ENCODE data around the gene FOXN1. TPM values are rescaled to one million over a fixed set of nuclear protein-coding genes. Genes with fewer than 3 reads are reported as not detected.

Gene FOXN1
- total RNA-seq, 1 experiment from 2014 or later = not detected

DNA sequence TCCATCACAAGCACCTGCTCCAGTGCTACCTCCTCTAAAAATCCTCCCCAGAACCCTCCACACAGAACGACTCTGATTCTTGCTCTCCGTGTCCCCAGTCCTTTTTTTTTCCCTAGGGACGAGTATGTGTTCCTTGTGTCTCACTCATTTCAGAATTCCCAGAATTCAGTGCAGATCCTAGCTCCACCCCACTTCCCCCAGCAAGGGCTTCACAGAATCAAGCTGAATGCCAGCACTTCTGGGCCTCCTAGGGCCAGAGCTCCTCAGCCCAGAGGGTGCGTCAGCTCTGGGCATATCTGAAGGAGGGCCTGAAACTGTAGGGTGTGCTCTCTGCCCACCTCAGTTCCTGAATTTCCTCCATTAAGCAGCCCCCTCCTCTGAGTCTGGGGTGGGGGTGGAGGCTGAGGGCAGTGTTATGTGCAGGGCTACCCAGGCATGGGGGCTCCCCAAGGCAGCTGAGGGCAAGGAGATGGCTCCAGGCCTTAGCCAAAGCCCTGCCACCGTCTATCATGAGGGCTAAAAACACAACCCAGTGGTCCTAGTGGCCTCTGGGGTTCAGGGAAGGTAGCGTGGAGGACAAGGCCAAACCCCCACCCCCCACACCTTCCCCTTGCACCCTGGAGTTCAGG is 39.8 kb downstream of the FOXN1 start:
- no peak for DNase-seq (ENCODE audit: low spot score)

DNA sequence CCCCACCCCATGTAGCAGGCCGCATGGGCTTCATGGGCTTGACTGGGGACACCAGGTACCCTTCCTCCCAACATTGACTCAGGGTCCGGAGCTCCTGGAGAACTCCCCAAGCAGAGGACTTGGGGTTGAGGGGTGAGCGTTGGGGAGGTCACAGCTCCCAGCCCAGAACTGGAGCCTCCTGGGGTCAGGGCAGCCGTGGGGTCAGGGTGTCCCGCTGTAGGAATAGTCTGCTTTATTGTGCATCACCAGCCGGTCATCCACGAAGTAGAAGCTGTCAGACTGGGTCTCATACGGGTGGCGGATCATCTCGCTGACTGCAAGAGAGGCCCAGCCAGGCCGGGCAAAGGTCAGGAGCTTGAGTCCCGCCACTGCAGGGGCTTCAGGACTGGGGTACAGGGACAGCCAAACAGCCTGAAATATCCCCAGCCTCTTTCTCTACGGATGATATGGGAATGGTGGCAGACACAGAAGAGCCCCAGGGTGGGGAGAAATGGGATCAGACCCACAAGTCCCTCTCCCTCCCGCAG is 41.0 kb downstream of the FOXN1 start:
- no peak for DNase-seq (ENCODE audit: low spot score)

DNA sequence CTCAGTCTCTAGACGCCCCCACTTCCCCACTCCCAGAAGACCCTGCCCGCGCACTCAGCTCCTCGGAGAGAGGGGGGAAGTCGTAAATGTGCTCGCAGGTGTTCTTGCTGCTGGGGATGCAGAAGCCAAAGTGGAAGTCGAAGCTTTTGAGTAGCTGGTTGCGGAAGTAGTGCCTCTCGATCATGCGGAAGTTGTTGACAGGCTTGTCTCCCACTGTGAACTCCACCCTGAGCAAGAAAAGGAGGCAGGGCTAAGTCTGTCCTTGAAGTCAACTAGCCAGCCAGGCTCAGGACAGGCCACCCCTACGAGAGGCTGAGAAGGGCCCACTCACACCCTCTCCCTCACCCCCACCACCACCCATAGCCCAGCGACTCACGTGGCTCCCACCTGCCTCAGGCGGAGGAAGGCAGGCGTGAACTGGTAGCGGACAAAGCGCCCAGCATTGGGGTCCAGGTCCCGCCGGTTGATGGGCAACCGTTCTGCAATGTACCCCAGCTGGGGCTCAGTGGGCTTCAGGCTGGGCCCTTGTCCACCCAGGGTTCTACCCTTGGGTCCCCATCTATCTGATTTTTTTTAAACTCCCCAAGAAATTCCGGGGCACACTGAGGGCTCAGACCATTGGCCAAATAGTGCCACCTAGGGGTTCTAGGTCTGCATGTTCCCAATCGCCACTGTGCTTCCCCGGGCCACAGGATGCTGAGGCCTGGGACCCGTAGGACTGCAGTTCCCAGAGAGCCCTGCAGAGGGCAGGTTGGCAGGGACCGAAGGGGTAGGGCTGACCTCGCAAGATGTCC is 41.7 kb downstream of the FOXN1 start:
- peak; percentile 91 for DNase-seq (ENCODE audit: low spot score)

DNA sequence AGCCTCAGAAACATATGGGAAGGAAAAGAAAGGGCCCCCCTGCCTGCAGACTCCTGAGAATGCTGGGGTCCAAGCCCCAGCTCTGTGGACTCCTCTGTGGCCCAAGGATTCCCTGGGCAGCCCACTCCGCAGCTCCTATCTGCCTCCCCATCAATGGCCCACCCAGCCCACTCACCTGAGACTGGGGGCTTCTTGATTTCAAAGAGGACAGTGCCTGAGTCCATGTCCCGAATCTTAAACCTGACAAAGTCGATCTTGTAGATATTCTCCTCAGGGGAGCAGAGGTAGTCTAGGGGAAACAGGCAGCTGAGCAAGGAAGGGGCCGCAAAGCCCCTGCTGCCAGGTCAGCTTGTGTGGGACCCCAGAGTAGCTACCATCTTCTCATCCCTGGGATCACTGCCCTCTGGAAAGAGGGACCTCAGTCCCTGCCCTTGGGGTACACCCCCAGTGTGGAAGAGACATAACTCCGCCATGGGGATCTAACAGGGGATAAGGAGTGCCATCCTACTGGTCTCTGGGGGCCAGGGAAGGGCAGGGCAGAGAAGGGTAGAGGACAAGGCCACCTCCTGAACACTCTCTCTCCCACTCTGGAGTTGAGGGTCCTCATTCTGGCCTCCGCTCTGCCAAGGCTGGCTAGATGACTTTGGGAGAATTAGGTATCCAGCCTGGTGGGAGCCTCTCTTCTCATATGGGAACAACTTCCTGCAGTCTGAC is 42.4 kb downstream of the FOXN1 start:
- DNase-seq (ENCODE audit: low spot score) = no peak

DNA sequence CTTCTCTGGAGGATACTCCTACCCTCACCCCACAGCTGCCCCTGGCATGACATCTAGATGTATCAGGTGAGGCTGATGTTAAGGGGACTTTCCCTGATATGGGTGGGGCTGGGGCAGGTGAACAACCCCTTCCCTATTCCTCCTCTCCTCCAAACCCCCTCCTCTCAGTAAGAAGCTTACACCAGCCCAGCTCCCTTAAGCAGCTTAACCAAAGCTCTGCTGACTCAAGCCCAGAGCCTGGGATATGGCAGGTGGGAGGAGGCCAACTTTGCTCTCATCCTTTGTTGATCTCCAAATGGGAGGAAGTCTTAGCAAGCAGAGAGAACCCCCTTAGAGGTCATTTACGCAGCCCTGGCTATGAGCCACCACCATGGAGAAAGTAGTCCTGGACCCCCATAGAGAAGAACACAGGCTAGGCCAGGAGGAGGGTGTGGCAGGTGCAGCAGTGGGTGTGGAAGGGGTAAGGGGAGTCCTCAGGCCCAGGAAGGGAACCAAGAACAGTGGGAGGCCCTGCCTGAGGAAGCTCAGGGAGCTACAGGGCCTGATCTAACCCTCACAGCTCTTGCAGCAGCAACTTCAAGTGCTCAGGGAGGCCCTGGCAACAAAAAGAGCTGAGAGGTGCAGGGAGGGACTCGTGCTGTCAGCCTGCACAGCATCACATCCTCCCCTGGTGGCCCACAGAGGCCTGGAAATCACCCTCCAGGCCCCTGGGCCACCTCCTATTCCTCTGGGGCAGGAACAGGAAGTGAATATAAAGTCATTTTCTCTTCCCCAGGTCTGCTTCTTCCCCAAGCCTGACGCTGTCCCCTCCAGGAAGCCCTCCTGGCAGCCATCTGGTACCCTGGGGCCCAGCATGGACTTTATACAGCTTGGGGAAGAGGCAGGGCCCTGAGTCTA is 43.3 kb downstream of the FOXN1 start:
- no peak for DNase-seq (ENCODE audit: low spot score)

DNA sequence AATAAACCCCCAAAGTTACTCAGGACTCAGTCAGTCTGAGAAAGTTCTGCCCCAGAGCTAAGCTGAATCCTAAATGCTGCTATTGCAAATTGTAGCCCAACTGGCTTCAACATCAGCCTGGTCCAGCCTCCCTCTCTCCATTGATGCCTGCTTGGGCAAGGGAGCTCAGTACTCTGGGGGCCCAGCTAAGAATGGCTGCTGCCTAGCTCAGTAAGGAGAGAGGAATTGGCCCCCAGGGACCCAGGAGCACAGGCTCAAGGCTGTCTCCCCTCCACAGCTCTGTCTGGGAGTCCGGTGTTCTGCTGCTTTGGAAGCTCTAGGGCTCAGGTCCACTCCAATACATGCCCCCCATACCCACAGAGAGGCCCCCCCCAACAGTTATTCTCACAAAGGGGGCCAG is 44.7 kb downstream of the FOXN1 start:
- DNase-seq (ENCODE audit: low spot score) = no peak

DNA sequence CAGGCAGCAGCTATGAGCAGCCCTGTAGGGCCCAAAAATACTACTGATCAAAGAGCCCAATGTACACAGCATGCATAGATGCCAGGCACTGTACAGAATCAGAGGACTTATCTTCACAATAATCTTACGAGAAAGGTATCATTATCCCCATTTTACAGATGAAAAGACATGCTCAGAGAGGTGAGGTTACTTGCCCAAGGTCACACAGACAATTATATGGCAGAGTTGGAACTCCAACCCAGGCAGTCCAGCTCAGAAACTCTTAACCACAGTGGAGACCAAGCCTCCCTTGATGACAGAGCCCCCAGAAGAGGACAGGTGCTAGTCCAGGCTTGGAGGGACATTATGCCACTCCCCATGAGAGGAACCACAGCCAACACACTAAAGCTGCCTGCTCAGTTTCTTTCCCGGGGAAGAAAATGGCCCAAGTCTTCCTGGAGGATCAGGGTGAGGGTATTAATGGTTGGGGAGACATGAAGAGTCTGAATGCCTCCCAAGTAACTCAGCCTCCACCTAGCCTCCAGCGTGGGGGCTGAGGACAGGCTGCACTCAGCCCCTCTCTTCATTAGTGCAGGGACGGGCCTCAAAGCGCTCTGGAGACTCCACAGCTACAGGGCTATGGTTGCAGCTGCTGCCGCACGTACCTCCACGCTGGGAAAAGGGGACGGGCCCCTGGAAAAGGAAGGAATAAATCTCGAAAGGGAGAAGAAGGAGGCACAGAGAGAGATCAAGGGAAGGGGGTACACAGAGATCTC is 45.5 kb downstream of the FOXN1 start:
- DNase-seq (ENCODE audit: low spot score) = no peak

DNA sequence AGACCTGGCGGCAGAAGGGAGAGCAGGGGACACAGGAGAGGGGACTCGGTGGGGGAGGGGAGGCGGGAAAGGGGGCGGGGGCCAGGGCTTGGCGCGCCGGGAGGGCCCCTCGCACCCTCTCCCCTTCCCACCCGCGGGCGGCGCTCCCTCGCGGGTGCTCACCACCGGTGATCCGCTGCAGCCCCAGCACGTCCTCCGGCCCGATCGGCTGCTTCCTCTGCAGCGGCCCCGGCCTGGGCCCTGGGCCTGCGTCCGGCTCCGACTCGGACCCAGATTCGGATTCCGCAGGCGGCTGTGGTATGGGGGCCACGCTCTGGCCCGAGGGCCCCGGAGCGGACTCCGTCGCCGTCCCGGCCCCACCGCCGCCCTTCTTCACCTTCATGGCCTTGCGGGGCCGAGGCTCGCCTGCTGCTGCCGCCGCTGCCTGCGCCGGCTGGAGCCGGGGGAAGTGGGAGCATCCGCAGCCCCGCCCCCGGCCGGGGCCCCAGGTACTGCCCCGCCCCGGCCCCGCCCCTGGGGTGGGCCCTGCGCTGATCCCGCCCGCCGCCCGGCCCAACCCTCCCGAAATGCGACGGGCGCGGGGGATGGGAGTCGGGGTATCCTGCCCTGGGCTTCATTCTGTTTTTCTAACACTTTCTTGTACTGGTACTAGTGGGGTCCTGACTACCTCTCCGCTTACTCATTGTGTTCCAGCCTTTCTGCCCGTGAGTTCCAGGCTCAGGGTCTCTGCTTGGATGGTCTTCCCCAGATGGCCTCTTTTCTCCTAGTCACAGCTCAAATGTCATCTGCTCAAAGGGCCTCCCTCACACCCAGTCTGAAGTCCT is 46.2 kb downstream of the FOXN1 start, which contains the start of gene UNC119:
Gene UNC119, minus strand, starts transcription at position 449 of the 824 bp plus-strand sequence. Its CDS starts 67 bp downstream, at position 382.
- DNase-seq (ENCODE audit: low spot score) = peak; percentile 80

DNA sequence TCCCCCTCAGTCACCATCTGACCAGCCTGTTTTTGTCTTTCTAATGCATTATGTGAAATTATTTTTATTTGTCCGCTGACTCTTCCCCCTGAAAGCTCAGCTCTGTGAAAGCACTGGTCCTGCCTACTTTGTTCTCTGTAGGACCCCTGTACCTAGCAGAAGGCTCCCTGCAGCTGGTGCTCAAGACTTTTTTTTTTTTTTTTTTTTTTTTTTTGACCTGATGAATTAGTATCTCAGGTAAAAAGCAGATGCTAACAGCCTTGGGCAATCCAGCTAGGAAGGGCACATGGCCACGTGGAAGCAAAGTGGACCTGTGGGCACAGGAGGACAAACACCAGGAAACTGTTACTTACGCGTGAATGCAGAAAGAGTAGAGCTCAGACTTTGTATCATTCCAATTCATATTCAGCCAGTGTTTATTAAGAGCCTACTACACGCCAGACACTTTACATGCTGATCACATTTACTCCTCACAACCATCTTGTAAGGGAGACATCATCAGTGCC is 46.9 kb downstream of the FOXN1 start:
- DNase-seq (ENCODE audit: low spot score) = no peak

DNA sequence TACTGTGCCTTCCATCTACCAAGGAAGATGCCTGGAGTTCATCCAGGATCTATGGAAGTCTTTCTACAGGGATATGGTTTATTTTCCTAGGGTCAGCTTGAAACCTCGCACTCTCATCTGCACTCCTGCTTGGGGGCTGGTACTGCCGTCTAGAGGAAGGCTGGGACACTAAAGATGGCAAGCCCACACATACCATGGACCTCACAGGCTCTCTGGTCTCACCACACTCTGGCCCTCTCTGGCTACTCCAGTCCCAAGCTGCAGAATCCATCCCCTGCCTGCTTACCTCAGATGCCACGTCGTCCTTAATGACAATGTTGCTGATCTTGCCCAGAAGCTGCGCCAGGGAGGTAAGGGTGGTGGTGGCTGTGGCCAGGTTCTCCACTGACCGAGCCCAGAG is 48.4 kb downstream of the FOXN1 start:
- no peak for DNase-seq (ENCODE audit: low spot score)

DNA sequence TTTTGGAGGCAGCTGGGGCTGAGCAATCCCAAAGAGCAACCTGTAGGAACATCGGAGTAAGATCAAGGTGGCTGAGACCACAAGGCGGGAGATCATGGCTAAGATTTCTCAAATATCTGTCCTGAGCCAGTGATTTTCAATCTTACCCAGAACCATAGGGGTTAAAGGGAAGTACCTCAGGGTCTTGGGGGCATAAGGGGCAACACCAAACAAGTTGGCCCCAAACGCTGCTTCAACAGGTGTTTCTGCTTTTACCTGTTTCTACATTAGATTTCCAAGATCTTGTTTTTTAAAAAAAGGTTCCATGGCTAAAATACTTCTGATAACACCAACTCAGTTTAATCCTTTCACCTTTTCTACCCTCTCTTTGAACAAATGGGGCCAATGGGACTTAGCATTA is 48.9 kb downstream of the FOXN1 start:
- no peak for DNase-seq (ENCODE audit: low spot score)

DNA sequence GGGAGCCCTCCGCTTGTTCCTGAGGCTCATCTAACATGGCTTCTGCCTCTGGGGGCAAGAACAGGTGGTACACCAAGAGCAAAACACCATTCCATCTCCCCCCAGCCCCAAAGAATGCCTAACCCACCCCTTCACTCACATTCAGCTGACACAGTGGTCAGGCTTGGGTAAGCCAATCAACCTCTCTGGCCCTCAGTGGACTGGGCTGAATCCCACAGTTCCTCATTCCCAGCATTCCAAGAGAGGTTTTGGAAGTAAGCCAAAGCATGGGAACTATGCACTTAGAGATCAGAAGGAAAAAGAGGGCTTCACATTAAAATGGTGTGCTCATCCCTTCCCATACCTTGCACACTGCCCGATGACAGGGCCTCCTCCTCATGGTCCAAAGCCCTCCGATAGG is 57.3 kb downstream of the FOXN1 start:
- peak; percentile 44 for DNase-seq (ENCODE audit: low spot score)

DNA sequence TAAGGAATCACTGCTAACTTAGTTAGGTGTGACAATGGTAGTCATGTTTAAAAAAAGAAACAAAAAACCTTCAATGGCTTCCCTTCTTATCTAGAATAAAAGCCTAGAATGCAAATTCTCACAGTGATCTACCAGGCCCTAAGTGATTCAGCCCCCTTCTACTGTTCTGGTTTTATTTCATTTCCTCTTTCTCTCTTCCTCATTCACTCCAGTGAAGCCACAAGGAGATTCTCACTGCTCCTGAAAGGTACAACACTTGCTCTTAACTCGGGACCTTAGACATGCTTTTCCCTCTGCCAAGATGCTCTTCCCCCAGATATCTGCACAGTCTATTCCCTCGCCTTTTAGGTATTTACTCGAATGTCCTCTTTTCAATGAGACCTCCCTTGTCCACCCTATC is 61.5 kb downstream of the FOXN1 start:
- DNase-seq (ENCODE audit: low spot score) = no peak

DNA sequence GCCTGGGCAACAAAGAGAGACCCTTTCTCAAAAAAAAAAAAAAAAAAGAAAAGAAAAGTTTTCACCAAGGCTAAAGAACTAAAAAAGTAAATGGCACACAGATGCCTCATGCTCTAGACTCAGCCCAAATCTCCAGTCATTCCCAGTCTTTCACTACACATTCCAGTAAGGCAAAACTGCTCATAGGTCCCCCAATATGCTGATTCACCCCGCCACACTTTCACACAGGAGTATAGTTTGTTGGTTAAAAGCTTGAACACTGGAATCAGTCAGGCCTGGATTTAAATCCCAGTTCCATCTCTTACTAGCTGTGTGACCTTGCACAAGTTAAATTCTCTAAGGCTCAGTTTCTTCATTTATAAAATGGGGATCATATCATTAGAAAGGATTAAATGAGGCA is 63.3 kb downstream of the FOXN1 start:
- no peak for DNase-seq (ENCODE audit: low spot score)

DNA sequence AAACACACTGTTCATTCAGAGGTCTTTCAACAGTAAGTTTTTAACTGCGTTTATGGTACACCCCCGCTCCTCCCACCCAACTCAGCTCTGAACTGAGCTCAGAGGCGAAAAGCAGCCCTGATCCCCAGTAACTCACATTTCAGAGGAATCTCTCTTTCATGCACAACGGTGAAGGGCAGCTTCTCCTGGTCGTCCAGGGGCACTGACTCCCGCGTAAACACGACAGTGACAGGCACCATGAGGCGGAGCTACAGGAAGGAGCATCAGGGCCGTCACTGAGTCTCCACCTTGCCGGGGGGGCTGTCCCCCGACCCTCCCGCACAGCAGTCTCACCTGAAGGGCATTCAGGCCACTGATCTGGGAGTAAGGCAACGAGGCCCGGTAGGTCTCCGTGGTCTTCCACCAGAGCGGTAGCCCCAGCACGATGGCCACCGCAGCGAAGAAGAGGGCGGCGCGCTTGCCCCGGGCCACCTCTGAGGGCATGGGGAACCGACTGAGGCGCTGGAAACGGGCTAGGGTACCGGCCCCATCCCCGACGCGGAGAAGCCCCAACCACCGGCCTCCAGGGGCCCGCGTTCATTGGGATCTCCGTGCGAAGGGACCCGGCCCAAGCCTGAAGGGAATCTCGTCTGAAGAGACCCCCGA is 64.7 kb downstream of the FOXN1 start:
- peak; percentile 46 for DNase-seq (ENCODE audit: low spot score)

DNA sequence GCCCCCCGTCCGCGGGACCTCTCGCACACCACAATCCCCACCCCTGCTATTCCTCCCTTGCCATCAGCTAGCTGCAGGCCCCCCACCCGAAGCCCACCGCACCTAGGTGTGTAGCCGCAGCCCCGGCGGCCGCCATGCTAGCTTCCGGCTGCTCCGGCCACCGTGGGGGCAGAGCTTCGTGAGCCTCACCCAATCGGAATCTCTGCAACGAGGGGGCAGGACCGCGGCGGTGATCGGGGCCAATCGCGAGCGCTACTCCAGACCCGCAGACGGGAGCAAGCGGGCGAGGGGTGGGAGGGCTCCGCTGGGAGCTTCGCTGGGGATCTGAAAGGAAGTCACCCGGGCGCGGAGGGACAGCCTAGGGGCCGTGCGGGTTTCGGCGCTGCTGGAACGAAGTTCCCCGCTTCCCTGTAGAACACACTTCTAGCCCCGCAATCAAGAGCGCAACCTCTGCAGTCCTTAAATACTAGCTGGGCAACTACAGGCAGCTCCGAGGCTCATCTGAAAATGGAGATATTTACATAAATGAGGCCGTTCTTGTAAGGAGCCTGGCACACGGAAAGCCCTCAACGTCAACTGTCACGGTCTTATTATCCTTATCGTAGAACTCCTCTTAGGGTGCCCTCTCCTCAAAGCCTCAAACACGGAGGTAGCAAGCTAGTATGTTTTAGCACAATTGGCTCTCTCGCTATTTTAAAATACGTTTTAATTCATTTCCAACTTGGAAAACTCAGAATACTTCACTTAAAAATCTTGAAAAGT is 65.4 kb downstream of the FOXN1 start, which contains the start of gene PIGS:
Gene PIGS, minus strand, starts transcription at position 164 of the 762 bp plus-strand sequence. Its CDS starts 28 bp downstream, at position 136.
- DNase-seq (ENCODE audit: low spot score) = peak; percentile 88

DNA sequence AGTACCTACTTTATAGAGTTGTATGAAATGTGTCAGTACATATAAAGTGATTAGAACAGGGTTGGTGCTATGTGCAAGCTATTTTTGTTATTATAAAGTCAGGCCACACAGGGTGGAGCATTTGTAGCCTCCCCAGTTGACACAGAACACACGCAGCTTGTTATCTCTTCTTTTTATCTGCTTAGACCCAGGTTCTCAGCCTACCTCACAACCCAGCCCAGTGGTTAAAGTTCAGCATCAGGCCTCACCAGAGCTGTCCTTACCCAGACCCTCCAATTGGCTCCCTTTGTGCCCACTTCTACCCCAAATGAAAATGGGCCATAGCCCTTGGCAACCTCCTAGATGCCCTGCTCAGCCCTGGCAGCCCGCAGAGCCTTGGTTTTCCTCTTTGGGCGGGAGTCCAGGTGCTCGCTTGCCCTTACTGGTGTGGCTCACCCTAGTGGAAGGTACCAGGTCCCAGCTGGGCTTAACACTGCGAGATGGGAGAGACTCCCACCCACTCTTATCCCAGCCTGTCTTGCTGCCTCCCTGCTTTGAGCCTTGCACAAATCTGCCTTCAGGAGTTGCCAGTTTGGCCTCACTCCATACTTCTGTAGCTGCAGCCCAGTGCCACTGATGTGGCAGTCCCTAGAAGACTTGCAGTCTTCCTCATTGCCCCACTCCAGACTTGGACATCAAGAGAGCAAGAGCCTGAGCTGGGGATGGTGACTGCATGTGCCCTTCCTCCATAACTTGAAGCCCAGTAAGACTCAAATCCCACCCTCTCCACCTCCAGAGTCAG is 66.3 kb downstream of the FOXN1 start:
- peak; percentile 20 for DNase-seq (ENCODE audit: low spot score)
